D721Med (cell line): ENCODE measurements around the gene CERS2.
"Not testable (repeated sequence)": the region's sequence is repeated elsewhere in the genome, so short reads cannot be mapped to it uniquely, and the experiment has no call there.

Experiments used
- DNase-seq: peaks from one replicate; pipeline ENCODE4 v3.0.0; 2011; ENCODE audit warnings: low spot score; ENCODE audit not compliant: insufficient read length
- FAIRE-seq: peaks from 2 replicates; lab custom pipeline; 2011; peaks lifted over from hg19 to GRCh38; lab: Jason Lieb, UNC
- CTCF ChIP-seq: IDR thresholded peaks from 2 replicates; pipeline ENCODE4 v1.5.1; 2012; ENCODE audit warnings: mild to moderate bottlenecking, control low read depth; ENCODE audit not compliant: insufficient read depth; ENCODE audit errors: missing control alignments

Gene CERS2

GRCh38 chr1:150960646-150961045 lies 14.0 kb downstream of the CERS2 start:
- DNase-seq (no peak), FAIRE-seq (no peak)
- TF ChIP-seq CTCF = no peak

DNA sequence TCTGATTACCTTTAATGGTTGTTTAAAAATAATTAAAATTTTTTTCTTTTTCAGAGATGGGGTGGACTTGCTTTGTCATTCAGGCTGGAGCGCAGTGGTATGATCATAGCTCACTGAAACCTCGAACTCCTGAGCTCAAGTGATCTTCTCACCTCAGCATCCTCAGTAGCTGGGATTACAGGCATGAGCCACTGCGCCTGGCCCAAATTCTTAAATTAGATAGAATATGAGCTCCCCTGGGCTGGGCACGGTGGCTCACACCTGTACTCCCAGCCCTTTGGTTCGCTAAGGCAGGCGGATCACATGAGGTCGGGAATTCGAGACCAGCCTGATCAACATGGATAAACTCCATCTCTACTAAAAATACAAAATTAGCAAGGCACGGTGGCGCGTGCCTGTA lies 17.0 kb downstream of the CERS2 start:
- DNase-seq (no peak), FAIRE-seq (no peak)
- TF ChIP-seq CTCF = no peak

DNA sequence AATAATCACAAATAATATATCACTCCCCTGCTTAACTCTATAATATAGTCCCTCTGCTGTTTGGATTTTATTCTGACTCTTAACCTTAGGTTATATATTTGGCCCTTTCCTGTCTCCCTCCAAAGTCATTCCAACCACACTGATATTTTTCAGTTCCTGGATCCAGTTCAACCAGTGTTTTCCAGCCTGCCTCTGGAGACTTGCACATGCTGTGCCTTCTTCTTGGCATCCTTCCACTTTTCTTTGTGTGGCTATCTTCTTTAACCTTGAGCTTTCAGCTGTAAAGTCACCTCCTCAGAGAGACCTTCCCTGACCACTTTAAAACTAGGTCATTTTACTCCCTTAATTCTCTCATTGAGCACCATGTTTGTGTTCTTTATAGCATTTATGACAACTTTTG lies 19.4 kb downstream of the CERS2 start:
- FAIRE-seq (no peak), DNase-seq (no peak)
- TF ChIP-seq CTCF = no peak

GRCh38 chr1:150954708-150955107 lies 19.9 kb downstream of the CERS2 start:
- no peak for TF ChIP-seq CTCF
- FAIRE-seq (no peak), DNase-seq (no peak)

DNA sequence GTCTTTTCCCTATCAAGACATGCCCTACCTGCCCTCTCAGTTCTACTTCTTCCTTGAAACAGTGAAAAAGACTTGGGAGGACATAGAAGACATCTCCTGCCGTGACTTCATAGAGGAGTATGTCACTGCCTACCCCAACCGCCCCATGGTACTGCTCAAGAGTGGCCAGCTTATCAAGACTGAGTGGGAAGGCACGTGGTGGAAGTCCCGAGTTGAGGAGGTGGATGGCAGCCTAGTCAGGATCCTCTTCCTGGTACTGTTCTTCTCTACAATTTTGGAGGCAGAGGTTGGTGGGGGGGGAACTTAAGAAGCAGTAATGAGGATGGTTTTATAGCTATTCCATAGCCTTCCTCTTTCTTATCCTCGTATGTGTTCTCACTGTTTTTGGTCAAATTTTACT lies 29.8 kb downstream of the CERS2 start:
- no peak for TF ChIP-seq CTCF
- DNase-seq (no peak), FAIRE-seq (no peak)

DNA sequence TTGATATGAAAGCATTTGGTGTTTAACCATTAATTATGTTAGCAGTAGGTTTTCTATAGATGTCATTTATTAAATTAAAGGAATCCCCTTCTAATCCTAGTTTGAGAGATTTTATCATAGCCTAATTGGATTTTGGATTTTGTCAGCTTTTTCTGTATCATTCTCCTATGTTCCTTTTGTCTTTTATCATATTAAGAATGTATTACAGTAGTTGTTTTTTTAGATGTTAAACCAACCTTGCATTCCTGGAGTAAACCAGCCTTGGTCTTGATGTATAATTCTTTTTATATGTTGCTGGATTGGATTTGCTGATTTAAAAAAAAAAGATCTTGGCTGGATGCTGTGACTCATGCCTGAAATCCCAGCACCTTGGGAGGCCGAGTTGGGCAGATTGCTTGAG lies 42.9 kb downstream of the CERS2 start:
- no peak for TF ChIP-seq CTCF
- no peak for DNase-seq
- no peak for FAIRE-seq

DNA sequence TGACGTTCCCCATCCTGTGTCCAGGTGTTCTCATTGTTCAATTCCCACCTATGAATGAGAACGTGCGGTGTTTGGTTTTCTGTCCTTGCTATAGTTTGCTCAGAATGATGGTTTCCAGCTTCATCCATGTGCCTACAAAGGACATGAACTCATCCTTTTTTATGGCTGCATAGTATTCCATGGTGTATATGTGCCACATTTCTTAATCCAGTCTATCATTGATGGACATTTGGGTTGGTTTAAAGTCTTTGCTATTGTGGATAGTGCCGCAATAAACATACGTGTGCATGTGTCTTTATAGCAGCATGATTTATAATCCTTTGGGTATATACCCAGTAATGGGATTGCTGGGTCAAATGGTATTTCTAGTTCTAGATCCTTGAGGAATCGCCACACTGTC lies 45.9 kb downstream of the CERS2 start:
- FAIRE-seq, DNase-seq: not testable (repeated sequence)

GRCh38 chr1:150928286-150928685 lies 46.3 kb downstream of the CERS2 start:
- FAIRE-seq = no peak
- no peak for DNase-seq
- no peak for TF ChIP-seq CTCF
